Osteoblast (primary cell): ENCODE data around the gene OPN1LW. TPM values are rescaled to one million over a fixed set of nuclear protein-coding genes. Genes with fewer than 3 reads are reported as not detected.
"Not testable (repeated sequence)": the region's sequence is repeated elsewhere in the genome, so short reads cannot be mapped to it uniquely, and the experiment has no call there.

Source experiments
- DNase-seq: peaks from one replicate; pipeline ENCODE4 v3.0.0; 2011; ENCODE audit warnings: low spot score, mixed read lengths; ENCODE audit not compliant: insufficient read length; ENCODE audit errors: missing footprints
- H2AFZ ChIP-seq: 2 replicates; pipeline ENCODE4 v1.6.0; 2011; ENCODE audit warnings: mild to moderate bottlenecking, low read length
- H3K27ac ChIP-seq: 2 replicates; pipeline ENCODE4 v1.5.1; 2011; ENCODE audit warnings: mild to moderate bottlenecking, low read depth, low read length, moderate library complexity
- H3K27me3 ChIP-seq: 2 replicates; pipeline ENCODE4 v1.6.0; 2012; ENCODE audit warnings: mild to moderate bottlenecking, control low read depth, inconsistent platforms, low read length, moderate library complexity; ENCODE audit not compliant: insufficient read depth
- H3K36me3 ChIP-seq: 2 replicates; pipeline ENCODE4 v1.5.1; 2011; ENCODE audit warnings: mild to moderate bottlenecking, low read length, control low read depth, moderate library complexity; ENCODE audit not compliant: insufficient read depth
- H3K4me1 ChIP-seq: 2 replicates; pipeline ENCODE4 v1.5.1; 2011; ENCODE audit warnings: mild to moderate bottlenecking, low read length, control low read depth, moderate library complexity; ENCODE audit not compliant: insufficient read depth
- H3K4me2 ChIP-seq: 2 replicates; pipeline ENCODE4 v1.6.0; 2011; ENCODE audit warnings: mild to moderate bottlenecking, low read length; ENCODE audit not compliant: insufficient read depth
- H3K4me3 ChIP-seq: fragments of 200-600 bp; sonication (generic); 3 replicates; pipeline ENCODE4 v1.5.1; 2012; ENCODE audit warnings: mild to moderate bottlenecking, low read length, inconsistent platforms; ENCODE audit not compliant: insufficient read depth
- H3K79me2 ChIP-seq: 2 replicates; pipeline ENCODE4 v1.6.0; 2012; ENCODE audit warnings: mild to moderate bottlenecking, low read length, control low read depth, inconsistent platforms; ENCODE audit not compliant: insufficient read depth
- H3K9me3 ChIP-seq: 2 replicates; pipeline ENCODE4 v1.5.1; 2011; ENCODE audit warnings: low read depth, low read length, control low read depth
- H4K20me1 ChIP-seq: 2 replicates; pipeline ENCODE4 v1.6.0; 2012; ENCODE audit warnings: mild to moderate bottlenecking, low read length, control low read depth; ENCODE audit not compliant: insufficient read depth
- total RNA-seq: library from RNA; depleted of rRNA; stranded (reverse); fragments of >200 nt; gene quantifications from 2 replicates; pipeline ENCODE4 v1.2.3, GENCODE V29; 2012

The OPN1LW gene
- total RNA-seq, 1 donor: not detected

GRCh38 chrX:154194316-154194715 lies 50.3 kb downstream of the OPN1LW start:
- not testable (repeated sequence) for H3K4me3 ChIP-seq, H3K79me2 ChIP-seq, H3K36me3 ChIP-seq, H3K4me1 ChIP-seq, H3K9me3 ChIP-seq, H4K20me1 ChIP-seq, H3K4me2 ChIP-seq, H3K27ac ChIP-seq, H3K27me3 ChIP-seq, H2AFZ ChIP-seq, DNase-seq

DNA sequence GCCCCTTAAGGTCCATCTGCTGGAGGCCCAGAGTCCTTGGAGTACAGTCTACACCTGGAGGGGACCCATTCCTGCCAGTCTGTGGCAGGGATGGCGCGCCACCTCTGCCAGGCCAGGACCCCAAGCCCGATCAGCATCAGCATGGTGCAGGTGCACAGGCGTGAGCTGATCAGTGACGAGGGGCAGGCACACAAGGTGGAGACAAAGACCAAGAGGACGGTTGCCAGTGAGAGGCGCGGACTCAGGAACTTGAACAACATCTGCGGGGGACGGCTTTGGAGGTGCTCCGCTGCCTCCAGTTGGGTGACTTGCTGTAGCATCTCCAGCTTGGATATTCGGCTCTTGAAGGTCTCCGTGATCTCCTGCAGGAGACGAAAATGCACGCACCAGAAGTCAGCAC lies 52.4 kb downstream of the OPN1LW start:
- H3K36me3 ChIP-seq, H3K4me2 ChIP-seq, H3K4me3 ChIP-seq: not testable (repeated sequence)

More for the DNA sequence above, 52.4 kb downstream of the OPN1LW start:
- not testable (repeated sequence) for DNase-seq, H2AFZ ChIP-seq, H3K9me3 ChIP-seq, H3K4me1 ChIP-seq, H3K27me3 ChIP-seq, H4K20me1 ChIP-seq, H3K27ac ChIP-seq, H3K79me2 ChIP-seq

Other genes starting within 250 kb of the OPN1LW start
- gene AVPR2, start 239.6 kb upstream of the OPN1LW start, total RNA-seq: not detected in 2 replicates
- gene ARHGAP4, start 218.0 kb upstream of the OPN1LW start, total RNA-seq: 0.88 and 1.4 TPM in 2 replicates
- gene NAA10, start 209.2 kb upstream of the OPN1LW start, total RNA-seq: 43.4 and 46.3 TPM in 2 replicates
- gene RENBP, start 199.6 kb upstream of the OPN1LW start, total RNA-seq: 6.5 TPM in 2 replicates
- gene HCFC1, start 172.4 kb upstream of the OPN1LW start, total RNA-seq: 22.1 and 24.6 TPM in 2 replicates
- gene TMEM187, start 171.5 kb upstream of the OPN1LW start, total RNA-seq: 6.9 and 8.5 TPM in 2 replicates
- gene IRAK1, start 124.3 kb upstream of the OPN1LW start, total RNA-seq: 99.5 and 100 TPM in 2 replicates
- gene MECP2, start 46.5 kb upstream of the OPN1LW start, total RNA-seq: 31.1 and 33.3 TPM in 2 replicates
- gene OPN1MW, start 38.4 kb downstream of the OPN1LW start, total RNA-seq: not detected in 2 replicates
- gene OPN1MW2, start 75.5 kb downstream of the OPN1LW start, total RNA-seq: not detected in 2 replicates
- not detected in 2 replicates for gene OPN1MW3, start 113.3 kb downstream of the OPN1LW start, total RNA-seq
- gene TEX28, start 150.9 kb downstream of the OPN1LW start, total RNA-seq: not detected in 2 replicates
- not detected in 2 replicates for gene TKTL1, start 151.6 kb downstream of the OPN1LW start, total RNA-seq
- gene FLNA, start 230.4 kb downstream of the OPN1LW start, total RNA-seq: 2,632 and 3,431 TPM in 2 replicates
- gene EMD, start 235.1 kb downstream of the OPN1LW start, total RNA-seq: 28.0 and 29.7 TPM in 2 replicates